HG03442 (cell line): ENCODE measurements around the gene ERFE.

Experiments used
- ATAC-seq: cut with Tn5 transposase; IDR thresholded peaks from one replicate; pipeline ENCODE4 v1.9.1; 2021; ENCODE audit warnings: mild to moderate bottlenecking, moderate library complexity; ENCODE audit not compliant: unreplicated experiment

ERFE gene

DNA sequence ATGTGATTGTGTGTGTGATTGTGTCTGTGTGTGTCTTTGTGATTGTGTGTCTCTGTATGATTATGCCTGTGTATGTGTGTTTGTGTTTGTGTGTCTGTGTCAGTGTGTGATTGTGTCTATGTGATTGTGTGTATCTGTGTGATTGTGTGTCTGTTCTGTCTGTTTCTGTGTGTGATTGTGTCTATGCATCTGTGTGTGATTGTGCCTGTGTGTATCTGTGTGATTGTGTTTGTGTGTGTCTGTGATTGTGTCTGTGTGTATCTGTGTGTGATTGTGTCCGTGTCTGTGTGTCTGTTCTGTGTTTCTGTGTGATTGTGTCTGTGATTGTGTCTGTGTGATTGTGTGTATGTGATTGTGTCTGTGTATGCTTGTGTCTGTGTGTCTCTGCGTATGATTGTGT is 32.4 kb upstream of the ERFE start:
- ATAC-seq = no peak

DNA sequence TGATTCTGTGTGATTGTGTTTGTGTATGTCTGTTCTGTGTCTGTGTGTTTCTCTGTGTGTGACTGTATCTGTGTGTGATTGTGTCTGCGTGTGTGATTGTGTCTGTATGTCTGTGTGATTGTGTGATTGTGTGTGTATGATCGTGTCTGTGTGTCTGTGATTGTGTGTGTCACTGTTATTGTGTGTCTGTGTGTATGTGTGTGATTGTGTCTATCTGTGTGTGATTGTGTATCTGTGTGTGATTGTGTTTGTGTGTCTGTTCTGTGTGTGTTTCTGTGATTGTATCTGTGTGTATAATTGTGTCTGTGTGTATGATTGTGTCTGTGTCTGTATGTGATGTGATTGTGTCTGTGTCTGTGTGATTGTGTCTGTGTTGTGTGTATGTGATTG is 32.0 kb upstream of the ERFE start:
- ATAC-seq = no peak

DNA sequence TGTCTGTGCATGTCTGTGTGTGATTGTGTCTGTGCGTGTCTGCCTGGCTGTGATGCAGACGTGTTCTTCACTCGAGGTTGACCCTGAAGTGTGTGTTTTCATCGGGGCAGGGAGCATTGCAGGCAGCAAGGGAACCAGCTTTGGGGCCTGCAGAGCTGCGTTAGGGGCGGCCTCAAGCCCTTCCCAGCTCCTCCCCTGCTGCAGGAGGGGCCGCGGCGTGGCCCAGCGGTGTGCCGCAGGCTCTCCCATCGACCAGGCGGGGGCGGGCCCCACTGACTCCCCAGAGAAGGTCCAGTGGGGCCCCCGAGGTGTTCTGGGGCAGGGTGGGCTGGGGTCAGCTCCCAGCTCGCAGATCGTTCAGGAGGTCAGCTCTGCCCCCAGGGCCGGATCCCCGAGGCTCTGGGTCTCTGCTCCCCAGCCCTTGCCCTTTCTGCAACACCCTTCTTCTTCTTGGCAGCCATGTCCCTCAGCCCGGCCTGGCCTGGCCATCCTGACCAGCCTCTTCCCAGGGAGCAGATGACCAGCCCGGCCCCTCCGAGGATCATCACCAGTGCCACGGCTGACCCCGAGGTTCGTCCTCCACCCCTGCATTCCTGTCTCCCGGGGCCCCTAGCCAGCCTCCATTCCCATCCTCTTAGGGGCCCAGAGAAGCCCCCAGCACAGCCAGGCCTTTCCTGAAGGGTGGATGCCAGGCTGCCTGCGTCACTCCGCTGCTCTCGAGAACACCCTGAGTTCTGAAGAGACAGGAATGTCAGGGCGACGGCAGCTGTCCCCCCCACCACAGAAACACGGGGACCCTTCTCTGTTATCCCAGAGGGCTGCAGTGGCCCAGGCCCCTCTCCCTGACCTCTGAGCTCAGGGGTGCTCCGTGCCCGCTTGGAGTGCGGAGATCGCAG is 31.4 kb upstream of the ERFE start:
- ATAC-seq = no peak

DNA sequence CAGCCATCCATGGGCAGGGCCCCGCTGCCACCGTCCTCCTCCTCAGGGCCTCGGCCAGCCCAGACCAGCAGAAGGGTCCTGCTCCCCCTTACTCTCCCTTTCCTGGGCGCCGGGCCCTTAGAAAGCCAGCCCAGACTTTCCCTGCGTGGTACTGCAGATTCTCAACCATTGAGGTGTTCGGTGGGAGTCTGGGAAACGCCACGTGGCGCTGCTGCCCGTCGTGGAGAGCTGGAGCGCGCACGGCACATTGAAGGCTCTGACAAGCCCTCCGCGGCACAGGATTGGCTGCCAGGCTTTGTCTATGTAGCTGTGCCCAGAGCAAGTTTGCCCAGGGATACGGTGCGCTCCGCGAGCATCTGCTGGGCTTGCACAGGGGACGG is 30.7 kb upstream of the ERFE start:
- ATAC-seq = no peak

DNA sequence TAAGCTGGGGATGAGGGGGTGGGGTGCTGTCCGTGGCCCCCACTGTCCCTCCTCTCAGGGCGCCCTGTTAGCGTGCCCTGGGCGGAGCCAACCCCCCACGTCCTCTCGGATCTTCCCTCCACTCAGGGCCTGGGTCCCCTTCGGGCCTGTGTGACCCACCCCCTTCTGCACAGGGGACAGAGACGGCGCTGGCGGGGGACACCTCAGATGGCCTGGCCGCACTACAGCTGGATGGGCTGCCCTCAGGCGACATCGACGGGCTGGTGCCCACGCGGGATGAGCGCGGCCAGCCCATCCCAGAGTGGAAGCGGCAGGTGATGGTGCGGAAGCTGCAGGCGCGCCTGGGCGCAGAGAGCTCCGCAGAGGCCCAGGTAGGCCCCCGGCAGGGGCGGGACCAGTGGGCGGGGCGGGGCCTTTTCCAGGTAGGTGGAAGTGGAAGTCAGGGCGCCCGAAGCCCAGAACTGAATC is 30.2 kb upstream of the ERFE start:
- no peak for ATAC-seq

DNA sequence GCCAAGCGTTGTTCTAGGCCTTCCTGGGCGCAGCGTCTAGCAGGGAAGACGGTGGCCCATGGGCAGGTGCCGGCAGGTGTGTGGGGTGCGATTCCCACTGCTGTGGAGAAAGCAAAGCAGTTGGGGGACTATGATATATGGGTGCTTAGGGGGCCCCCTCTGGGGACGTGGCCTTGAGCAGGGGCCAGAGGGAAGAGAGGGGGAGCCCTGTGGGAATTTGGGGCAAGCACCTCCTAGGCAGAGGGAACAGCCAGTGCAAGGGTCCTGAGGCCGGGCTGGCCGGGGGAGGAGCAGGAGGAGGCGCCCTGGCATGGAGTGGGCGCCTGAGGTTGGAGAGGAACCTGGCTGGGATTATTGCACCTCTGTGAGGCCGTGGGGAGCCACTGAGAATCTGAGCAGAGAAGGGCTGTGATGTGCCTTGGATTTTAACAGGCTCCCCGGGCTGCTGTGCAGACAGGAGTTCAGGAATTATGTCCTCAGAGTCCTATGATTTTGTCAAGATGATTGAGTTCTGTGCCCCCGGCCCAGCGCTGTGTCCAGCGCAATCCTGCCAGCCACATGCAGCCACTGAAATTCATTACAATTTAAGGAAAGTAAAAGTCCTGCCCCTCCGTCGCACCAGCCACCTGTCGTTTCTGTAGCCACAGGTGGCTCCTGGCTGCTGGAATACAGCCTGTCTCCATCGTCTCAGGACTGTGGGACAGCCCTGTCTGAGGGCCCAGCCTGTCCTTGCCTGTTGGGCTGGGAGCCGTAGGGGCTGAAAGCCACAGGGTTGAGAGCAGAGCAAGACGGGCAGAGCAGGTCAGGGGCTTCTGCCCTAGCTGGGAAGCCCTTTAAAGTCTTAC is 29.4 kb upstream of the ERFE start:
- no peak for ATAC-seq

DNA sequence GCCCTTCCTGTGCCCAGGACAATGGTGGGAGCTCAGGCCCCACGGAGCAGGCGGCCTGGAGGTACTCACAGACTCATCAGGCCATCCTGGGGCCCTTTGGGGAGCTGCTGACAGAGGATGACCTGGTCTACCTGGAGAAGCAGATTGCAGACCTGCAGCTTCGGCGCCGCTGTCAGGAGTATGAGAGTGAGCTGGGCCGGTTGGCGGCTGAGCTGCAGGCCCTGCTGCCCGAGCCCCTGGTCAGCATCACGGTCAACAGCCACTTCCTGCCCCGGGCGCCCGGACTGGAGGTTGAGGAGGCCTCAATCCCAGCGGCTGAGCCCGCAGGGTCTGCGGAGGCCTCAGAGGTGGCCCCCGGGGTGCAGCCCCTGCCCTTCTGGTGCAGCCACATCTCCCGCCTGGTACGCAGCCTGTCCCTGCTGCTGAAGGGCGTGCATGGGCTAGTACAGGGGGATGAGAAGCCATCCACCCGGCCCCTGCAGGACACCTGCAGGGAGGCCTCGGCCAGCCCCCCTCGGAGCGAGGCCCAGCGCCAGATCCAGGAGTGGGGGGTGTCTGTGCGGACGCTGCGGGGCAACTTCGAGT is 28.6 kb upstream of the ERFE start:
- ATAC-seq = no peak

DNA sequence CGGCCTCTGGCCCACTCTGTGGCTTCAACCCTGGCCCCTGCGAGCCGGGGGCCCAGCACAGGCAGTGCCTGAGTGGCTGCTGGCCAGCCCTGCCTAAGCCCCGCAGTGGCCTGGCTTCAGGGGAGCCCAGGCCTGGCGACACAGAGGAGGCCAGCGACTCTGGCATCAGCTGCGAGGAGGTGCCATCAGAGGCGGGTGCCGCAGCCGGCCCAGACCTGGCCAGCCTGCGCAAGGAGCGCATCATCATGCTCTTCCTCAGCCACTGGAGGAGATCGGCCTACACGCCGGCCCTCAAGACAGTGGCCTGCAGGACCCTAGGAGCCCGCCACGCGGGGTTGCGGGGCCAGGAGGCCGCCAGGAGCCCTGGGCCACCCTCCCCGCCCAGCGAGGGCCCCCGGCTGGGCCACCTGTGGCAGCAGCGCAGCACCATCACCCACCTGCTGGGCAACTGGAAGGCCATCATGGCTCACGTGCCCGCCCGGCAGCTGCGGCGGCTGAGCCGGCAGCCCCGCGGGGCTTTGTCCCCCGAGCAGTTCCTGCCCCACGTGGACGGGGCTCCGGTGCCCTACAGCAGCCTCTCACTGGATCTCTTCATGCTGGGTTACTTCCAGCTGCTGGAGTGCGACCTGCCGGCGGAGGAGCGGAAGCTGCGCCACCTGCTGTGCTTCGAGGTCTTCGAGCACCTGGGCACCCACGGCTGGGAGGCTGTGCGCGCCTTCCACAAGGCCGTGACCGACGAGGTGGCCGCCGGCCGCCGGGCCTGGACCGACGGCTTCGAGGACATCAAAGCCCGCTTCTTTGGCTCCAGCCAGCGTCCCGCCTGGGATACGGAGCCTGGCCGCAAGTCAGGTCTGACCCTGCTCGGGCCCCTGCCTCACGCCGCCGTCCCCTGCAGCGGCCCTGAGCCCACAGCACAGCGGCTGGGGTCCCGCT is 27.8 kb upstream of the ERFE start:
- no peak for ATAC-seq

DNA sequence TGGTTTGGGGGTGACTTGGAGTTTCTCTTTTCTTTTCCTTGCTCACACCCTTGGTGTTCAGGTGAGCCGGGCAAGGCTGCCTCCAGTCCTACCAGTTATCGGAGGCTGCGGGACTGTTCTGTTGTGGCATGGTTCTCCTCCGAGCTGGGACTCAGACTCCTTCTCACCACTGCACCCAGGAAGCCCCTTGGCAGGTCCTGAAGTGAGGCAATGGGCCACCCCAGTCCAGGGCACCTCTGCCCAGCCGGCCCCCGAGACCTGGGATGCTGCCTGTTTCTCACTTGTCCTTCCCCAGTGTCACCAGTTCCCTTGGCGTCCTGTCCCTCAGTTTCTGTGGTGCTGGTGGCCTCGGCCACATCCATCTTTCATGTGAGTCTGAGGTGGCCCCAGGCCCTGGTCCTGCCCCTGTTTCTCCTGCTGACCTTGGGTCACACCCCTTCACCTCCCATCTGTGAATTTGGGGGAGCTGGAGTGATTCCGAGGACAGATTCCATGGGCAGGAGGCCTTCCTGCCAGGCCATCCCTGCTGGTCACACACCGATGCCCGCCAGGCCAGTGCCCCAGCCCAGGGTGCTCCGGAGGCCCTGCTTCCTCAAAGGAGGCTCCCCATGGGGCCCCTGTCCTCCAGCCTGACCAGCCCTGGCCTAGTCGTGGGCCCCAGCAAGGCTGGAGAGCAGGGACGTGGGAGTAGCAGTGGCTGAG is 26.9 kb upstream of the ERFE start:
- ATAC-seq = no peak

DNA sequence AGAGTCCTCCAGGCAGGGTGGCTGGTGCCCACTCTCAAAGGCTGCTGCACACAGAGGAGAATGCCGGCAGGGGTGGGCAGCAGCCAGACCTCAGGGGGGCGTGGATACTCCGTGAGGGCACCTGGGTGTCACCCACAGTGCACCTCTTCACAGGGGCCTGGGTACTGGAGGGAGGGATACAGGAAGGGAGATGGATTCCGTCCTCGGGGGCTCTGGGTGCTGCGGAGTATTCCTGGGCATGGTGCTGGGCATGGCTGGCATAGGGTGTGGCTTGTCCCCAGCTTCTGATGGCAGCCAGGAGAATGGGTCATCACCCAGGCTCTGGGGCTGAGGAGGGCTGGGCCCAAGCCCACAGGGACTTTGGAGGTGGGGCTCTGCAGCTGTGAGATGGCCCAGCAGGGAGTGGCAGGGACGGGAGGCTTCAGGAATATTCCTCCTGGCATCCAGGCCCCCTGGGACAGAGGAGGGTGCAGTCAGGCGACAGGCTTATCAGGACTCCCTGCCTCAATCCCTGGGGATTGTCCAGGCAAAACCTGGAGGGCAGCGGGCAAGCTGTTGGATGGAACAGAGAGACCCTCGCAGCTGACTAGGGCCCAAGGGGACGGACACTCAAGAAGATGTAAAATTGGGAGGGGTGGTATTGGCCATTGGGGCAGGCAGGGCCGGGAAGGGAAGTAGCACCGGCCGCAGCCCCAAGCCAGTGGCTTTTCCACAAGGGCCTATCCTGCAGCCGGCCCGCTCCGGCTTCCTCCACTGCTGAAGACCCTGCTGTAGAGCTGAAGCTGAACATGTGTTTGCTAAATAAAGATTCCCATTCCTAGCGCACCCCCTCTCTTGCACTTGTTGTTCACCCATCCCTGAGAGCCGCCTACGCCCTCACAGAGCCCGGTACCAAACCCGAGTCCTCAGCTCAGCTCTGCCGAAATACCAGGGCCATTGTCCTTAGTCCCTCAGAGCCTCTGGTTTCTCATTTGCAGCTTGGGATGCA is 26.0 kb upstream of the ERFE start:
- ATAC-seq = no peak

DNA sequence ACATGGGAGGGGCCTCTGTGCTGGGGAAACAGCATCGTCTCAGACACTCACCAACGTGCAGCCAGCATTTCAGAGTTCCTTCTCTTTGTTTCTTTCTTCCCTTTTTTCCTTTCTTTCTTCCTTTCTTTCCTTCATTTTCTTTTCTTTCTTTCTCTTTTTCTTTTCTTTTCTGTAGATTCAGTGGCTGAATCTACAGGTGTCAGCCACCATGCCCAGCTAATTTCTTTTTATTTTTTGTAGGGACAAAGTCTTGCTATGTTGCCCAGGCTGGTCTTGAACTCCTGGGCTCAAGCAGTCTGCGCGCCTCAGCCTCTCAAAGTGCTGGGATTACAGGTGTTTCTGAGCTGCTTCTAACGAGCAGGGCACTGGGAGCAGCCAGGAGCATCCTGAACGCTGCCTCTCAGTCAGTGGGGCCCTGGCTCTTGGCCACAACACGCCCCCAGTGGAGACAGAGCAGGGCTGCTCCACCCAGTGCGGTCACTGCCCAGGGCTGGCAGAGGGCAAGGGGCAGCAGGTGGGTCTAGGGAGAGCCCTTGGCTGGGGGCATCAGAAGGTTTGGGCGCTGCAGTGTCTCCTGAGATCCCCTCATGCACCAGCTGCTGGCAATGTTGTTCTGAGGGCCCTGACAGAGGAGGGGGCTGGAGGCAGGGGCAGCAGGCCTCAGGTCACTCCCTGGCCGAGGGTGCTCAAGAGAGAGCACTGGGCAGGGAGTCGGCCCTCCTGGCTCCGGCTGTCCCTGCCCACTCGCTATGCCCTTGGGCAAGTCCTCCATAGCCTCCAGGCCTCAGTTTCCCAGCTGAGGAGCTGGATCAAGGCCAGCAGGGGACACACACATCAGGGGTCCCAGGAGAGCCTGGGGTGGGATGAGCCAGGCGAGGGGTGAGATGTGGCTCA is 25.0 kb upstream of the ERFE start:
- no peak for ATAC-seq

DNA sequence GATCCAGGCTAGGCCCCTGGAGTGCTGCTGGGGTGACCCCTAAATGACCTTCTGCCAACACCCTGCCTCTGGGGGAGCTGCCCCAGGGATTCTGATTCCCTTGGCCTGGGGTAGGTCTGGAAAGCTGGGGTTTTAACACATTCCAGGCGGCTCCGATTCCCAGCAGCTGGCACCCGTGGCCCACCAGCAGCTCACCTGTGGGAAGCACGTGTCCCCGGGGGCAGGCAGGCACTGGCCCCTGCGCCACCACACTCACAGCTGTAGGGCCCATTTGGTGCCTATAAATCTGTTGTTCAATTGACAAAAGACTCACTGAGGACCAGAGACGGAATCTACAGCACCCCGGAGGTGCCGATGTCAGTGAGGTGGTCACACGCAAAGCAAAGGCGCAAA is 24.4 kb upstream of the ERFE start:
- ATAC-seq = no peak

DNA sequence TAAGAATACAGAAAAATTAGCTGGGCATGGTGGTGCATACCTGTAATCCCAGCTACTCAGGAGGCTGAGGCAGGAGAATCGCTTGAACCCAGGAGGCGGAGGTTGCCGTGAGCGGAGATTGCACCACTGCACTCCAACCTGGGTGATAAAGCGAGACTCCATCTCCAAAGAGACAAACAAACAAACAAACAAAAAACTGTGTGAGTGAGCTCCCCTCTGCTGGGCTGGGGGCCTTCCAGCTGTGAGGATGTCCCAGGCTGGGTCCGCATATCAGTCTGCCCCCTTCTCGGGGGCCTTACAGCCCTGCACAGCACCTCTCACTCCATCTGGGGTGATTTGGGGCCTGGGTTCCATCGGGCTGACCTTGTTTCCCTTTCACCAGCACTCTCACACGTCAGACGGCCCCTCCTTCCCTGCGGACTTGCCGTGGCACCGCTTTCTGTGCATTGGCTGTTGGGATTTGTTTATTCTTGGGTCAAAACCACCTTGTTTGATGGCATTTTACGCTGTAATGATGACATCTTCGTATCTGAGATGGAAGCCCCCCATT is 23.1 kb upstream of the ERFE start:
- ATAC-seq = no peak

DNA sequence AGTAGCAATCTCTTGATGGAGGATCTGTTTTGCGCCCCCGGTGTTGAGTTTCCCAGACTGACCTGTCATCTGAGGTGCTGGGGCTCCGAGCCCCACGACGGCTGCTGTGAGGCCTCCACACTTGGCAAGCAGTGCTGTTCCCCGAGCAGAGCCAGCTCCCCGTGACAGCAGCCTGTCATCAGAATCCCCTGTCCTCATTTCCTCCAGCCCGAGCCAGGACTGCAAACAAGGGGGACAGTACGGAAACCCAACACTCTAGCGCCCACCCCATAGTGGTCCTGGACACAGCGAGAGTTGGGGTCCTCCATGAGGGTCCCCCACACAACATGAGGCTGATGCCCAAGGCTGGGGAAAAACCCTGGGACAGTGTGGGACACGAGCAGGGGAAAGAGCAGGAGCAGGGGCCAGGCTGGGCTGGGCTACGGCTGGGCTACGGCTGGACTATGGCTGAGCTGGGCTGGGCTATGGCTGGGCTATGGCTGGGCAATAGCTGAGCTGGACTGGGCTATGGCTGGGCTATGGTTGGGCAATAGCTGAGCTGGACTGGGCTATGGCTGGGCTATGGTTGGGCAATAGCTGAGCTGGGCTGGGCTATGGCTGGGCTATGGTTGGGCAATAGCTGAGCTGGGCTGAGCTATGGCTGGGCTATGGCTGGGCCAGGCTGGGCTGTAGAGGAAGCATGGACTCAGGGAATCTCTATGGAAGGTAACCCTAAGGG is 21.8 kb upstream of the ERFE start:
- ATAC-seq = no peak

DNA sequence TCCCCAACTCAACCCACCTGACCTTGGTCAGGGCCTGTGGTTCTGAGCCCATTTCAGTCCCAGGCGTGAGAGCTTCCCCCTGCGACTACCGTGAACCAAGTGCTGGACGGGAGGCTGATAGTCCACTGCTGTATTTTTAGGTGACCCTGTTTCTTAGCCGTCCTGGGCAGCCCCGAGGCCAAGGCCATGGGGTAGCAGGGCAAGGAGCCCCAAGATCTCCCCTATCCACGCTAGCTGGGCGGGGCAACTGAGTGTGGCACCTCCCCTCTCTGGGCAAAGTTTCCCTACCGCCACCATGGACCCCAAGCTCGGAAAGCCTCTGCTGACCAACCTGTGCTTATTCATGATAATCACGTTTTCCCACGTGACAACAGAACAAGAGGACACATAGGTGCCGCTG is 20.9 kb upstream of the ERFE start:
- no peak for ATAC-seq

DNA sequence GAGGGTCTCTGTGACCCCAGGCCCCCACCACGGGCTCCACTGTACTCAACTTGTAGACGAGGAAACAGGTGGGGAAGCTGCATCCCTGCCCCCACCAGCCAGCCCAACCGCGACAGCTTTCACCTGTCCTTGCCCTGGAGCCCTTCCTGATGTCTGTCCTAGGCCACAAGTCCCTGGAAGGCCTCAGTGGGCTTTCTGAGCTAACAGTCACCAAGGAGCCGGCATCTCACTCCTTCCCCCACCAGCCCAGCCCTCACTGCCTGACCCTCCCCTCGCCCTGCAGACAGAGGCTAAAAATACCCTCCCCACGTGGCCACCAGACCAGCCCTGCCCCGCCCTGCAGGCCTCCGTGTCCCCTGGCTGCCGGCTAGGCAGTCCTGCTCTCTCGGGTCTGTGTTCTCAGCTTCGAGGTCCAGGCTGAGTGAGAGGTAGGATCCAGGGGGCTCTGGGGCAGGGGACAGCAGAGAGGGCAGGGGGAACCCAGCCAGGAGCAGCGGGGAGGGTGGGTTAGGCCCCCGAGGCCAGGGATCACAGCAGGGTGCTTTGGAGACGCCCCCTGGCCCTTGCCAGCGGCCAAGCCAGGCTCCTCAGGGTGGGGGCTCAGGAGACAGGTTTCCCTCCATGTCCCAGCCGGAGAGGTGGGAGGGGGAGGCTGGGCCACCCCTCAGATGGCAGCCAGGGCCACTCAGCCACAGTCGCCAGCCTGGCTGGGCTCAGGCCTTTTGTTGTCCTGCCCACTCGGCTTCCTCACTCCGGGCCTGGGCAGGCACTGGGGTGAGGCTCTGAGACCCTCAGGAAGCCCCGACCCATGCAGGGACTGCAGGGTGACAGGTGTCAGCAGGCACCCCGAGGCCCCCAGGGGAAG is 20.2 kb upstream of the ERFE start, which contains the start of gene KLHL30:
Gene KLHL30 (plus strand): TSS at position 338 of the 865 bp plus-strand sequence. CDS start 2,087 bp downstream, outside the sequence.
- no peak for ATAC-seq
